NCI-H2107 treated with DMSO at 0.1 percent for 48 hours (cell line): ENCODE data around the gene GATA2.
A peak's percentile ranks its signal among the peaks of the same experiment; 100 is the strongest.

Experiments
- DNase-seq: peaks from one replicate; lab custom pipeline; 2025; ENCODE audit not compliant: unreplicated experiment; lab: John Stamatoyannopoulos, UW

Gene GATA2

DNA sequence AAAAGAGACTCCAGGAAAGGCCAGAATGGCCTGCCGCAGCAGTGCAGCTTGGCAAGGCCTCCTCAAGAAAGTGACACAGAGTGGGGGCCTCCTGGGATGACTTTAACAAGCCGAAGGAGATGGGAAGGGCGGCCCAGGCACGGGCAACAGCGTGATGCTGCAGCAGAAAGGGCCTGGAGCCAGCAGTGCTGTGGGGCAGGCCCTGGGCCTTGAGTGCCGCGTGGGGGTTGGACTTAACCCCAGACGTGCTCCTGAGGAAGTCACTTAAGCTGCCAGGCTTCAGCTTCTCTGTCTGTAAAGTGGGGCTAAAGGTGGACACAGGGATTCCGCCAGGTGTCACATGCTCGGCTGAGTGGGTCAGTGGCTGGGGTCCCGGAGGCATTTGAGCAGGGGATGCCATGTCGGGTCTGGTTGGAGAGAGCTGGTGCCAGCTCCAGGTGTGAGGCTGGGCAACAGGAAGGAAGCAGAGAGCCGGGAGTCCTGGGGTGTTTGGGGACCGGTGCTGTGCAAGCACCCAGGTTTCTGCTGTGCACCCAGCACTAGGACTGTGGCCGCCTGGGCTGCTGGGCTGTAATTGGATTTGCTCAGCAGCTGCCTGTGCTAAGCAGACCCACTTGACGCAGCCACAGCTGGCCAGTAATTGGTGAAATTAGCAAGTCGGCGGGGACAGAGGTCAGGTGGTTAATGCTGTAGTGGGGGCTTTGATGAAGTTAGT is 34.1 kb downstream of the GATA2 start:
- no peak for DNase-seq

DNA sequence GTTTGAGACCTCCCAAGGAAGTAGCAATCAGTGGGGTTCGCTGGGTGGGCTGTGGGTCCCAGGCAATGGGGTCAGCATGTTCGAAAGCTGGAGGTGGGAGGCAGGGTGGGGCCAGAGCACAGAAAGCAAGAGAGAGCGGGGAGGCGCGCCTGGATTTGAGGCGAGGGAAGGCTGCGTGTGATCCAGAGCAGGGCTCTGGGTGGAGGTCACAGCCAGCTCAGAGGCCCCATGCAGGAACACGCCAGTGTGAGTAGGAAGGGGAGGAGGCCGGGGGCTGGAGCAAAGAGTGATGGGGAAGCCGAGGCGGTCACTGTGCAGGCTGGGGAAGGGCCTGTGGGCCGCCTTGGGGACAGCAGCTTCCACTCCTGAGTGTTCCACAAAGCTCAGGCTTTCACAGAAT is 35.1 kb downstream of the GATA2 start:
- DNase-seq: no peak

DNA sequence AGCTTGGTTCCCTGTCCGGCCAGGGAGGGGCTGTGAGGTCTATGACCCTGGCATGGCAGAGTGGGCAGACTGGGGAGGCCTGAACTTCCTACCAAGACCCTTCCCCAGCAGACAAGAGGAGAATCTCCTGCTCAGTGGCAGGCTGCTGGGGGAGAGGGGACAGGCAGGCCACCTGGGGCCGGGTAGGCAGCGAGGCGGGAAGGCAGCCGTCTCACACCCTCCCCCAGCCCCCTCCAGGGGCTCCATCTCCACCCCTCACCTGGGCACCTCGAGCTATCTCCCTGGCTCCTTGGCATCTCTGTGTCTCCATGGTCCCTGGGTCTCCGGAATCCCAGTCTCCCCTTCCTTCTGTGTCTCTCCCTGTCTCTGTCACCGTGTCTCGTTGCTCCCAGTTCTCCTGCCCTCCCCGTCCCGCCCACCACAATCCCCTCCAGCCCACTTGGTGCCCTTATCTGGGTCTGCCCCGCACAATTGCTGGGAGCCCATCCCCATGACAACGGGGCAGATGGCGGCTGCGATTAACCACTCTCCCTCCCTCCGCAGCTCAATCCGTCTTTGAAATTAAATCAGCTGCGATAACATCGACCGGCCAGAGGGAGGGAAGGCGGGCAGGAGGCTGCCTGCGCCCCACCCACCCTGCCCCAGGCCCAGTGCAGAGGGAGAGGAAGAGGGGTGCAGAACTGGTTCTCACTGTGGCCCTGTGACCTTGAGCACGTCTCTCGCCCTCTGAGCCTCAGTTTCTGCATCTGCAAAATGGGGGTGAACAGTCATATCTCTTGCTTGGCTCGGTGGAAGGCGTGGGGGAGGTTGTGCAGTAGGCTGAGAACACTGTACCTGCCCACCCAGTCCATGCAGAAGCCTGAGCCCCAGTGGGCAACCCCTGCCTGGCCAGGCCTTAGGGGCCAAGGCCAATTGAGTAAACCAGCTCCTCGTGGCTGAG is 36.0 kb downstream of the GATA2 start:
- DNase-seq: peak; percentile 4

DNA sequence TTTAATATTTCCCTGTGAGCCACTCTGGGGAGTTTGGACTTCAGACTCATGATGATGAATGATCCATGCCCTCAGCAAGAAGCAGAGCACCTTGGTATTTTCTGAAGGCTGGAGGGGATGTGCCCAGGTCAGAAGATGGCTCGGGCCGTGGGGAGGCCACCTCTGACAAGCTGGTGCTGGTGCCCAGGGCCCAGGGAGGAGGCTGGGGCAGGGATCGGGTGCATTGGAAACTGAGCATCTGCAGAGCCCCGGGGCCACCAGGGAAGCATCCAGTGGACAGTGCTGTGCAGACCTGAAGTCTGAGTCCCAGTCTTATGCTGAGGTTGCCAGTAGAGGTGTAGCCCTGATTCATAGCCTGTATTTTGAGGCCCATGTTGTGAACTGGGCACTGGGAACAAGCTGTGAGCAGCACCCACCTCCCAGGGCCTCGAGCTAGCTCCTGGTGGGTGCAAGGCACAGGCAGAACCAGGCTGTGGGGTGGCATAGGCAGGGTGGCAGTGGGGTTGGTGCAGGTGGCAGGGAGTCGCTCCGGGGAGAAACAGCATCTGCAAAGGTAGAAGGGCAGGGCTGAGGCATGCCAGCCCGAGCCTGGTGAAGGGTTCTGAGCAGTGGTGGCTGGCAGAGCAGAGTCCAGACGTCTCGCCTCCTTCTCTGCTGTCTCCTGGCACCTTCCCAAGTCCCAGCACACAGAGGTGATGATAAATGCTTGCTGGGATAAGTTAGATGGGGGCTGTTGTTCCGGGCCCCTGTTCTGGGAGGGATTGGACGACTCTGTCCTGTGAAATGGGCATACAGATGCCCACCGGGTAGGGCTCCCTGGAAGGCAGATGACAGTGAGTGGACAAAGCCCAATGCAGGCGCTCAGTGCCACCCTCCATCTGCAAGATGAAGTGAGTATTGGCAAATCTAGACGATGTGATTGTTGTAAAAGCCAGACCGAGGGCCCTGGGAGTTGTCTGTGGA is 36.9 kb downstream of the GATA2 start:
- DNase-seq: no peak

DNA sequence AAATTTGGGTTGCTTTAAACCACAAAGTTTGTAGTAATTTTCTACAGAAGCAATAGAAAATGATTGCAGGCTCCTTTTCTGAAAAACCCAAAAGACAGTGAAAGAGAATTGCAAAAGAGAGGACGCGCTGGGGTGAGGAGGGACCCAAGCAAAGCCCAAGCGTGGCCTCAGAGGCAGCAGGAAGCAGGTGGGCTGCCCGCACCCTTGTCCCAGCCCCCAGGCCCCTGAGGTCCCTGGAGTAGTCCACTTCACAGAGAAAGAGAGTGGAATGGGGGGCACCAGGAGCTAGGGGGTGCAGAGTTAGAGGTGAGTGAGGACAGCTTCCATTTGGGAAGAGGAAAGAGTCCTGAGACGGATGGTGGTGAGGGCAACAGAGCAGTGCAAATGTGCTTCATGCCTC is 37.9 kb downstream of the GATA2 start:
- no peak for DNase-seq

DNA sequence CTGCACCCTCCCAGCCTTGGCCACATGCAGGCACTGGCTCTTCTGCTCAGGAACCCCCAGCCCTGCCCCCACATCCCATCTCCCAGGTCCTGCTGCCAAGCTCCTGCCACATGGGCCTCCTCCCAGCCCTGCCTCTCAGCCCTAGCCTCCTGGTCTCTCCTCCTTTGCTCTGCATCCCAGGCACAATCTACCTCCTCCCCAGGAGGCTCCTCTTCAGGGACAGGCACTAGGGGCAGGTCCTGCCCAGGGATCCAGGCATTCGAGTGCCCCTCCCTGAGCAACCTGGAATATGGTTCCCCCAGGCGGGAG is 38.7 kb downstream of the GATA2 start:
- DNase-seq: no peak

DNA sequence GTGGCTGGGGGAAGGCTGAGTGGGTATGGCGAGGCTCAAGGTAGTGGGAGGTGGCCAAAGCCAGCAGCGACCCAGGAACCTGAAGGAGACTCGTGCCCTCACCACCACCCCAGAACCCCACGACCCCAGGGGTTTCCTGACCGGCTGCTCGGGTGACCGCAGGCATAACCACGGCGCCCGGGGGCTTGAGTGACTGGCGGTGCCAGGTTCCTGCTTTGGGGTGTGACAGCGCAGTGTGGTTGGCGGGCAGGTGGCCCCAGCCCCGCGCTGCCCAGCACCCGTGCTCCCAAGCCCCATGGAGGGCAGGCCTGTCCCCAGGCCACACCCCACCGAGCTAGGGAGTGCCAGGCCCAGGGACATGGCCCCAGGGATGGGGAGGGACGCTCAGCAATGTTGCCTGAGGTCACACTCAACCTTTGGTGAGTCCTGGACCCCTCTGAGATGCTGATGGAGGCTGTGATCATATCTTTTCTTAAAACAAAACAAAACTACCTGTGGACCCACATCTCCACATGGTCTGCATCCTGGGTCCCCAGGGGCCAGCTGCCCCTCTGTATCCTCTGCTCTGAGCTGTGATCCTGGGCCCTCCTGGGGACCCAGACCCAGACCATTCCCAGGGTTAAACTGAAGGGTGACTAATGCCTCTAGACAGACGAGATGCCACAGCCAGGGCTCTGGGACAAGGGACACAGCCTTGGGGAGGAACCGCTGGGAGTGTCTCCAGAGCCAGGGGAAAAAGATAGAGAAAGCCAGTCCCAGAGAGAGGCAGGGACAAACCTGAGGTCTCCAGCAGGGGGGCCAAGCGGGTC is 39.3 kb downstream of the GATA2 start:
- DNase-seq: no peak

DNA sequence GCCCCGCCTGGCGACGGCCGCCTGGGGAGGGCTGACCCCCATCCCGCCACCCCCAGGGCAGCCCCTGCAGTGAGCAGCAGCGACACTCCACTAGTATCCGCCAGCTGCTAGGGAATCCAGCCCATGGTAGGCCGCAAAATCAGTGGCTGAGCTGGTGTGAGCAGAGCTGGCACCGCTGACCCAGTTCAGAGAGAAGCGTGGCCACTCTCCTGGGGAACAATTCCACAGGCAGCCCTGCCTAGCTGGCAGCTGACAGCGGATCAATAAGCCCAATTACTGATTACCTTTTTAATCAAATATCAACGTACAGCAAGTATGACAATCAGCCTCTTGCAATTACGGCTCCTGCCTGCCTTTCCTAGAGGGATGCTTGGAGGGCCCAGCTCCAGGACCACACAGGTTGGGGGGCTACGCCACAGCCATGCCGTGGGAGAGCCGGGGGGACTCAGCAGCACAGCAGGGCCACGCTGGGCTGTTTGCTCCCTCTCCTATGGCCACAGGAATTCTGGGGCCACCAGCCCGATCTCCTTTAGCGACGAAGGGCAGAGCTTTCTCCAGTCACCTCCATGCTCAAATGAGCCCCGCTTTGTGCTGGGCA is 40.2 kb downstream of the GATA2 start:
- no peak for DNase-seq

DNA sequence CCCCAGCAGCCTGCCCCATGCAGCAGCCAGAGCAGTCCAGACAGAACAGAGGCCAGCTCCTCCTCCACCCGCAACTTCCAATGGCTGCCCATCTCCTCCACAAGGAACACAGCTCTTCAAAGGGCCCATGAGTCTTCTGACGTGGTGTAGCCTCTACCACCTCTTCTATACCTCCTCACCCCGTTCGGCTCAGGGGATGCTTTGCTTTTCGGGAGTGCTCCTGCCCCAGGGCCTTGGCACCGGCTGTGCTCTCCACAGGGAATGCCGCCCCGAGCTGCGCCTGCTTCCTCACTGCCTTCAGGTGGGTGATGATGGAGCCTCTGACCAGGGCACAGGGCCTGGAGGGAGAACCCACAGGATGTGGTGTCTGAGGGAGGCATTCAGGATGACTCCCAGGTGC is 40.9 kb downstream of the GATA2 start:
- DNase-seq: no peak

DNA sequence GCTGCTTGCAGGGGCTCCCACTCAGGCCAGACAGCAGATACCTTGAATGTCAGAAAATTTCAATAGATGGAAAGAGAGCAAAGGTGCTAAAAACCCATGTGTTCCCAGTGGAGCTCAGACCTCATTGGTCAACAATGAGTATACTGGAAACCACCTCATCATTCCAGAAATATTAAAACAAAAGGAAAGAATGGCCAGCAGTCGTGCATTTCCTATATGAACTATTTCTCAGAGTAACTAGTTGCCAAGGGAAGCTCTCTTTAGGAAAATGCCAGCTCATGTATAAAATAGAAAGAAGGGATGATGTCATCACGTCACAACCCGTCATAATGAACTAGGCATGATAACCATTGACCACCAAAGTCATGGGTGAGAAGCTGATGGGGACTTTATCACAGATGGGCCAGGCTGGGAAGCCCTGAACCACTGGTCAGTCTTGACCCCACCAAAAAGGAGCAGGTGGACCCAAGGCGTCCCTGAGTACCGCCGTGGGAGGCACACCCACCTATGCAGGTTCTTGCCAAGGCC is 43.8 kb downstream of the GATA2 start:
- DNase-seq: no peak

DNA sequence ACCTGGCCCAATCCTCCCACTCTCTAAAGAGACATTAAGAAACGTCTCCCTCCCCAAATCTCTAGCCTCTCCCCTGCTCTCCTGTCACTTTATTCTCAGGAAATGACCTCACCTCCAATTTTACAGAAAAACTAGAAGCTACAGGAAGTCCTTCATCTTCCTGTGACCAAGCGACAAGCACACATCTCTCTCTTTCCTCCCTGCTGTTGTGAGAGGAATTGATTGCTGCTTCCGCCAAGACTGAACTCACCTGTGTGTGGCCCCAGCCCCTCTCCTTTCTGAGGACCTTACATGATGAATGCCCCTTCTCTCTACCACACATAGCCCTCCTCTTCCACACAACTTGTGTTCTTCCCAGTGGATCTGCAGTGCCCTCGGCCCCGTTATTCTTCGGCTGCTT is 44.5 kb downstream of the GATA2 start:
- no peak for DNase-seq

DNA sequence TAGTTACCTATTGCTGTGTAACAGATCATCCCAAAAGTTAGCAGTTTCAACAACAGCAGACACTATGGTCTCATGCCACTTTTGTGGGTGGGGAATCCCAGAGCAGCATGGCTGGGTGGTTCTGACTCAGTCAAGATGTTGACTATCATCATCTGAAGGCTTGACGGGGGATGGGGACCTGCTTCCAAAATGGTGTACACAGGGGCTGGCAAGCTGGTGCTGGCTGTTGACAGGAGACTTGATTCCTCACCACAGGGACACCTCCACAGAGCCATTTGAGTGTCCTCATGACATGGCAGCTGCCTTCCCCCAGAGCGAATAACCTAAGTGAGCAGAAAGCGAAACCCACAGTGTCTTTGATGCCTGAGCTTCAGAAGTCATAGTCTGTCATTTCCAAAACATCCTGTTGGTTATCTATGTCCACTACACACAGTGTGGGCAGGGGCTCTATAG is 45.4 kb downstream of the GATA2 start:
- DNase-seq: no peak

DNA sequence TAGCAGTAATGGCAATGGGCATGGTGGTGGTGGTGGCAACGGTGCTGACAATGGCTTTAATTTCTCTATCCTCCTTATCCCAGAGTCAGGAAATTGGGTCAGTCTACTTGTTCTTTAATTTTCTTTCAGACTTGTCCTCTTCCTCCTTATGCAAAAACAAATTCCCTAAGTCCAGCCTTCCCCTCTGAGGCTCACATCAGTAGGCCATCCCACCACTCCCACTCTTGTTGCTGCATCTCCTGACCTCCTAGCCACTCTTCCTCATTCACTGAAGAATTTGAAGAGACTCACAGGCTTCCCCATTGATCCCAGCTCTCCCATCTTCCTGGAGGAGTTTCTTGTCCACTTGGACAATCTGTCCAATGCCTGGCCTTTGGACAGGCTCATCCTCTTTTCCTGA is 46.2 kb downstream of the GATA2 start:
- no peak for DNase-seq

DNA sequence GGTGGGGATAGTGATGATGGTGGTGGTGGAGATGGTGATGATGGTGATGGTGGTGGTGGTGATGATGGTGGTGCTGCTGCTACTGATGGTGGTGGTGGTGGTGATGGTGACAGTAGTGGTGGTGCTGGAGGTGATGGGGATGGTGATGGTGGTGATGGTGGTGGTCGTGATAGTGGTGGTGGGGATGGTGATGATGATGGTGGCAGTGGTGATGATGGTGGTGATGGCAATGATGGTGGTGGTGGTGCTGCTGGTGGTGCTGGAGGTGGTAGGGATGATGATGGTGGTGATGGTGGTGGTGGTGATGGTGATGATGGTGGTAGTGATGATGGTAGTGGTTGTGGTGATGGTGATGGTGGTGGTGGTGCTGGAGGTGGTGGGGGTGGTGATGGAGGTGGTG is 47.6 kb downstream of the GATA2 start:
- no peak for DNase-seq

DNA sequence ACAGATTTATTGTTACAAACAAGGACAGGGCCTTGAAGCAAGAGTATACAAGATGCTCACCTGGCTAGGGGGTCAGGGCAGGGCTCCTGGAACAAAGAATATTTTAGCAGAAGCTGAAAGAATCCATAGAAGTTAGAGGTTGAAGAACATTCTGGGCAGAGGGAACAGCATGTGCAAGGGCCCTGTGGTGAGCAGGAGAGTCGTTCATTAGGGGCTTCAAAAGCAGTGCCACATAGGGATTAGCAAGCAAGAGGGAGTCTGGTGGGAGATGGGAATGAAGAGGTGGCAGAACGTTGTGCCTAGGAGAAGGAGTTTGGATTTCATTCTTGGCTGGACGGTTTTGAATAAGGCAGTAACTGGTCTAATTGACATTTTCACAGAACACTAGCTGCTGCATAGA is 49.2 kb downstream of the GATA2 start:
- DNase-seq: no peak

DNA sequence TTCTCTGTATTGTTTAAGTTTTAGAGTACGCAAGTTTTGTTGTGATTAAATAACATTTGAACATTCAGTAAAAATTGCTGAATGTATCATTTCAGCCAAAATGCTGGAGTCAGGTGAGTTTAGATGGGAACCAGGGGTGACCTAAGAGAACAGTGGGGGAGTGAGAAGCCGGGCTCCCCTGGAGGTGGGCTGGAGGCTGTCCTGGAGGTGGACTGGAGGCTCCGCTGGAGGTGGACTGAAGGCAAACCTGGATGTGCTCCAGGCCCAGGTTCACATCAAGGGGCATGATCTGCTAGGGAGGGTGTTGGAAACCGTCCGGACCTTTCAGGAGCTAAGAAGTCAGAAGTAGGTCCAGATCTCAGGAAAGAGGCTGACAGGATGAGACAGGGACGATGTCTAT is 50.1 kb downstream of the GATA2 start:
- DNase-seq: no peak

DNA sequence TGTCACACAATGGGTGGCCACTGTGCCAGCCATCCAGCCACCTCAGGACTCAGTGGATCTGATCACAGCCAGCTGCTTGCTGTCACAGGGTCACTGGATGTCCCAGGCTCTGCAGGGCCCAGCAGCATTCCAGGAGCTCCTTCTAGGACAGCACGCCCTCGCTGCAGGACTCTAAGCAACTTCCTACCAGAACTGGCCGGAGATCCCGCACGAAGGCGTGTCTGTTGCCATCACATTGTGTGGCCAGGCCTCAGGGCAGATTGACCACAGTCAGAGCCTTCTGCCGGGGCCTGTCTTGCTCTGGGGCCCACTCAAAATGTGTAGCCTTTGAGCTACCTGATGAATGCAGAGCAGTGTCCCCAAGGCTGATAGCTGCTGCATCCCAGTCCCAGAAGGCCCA is 50.9 kb downstream of the GATA2 start:
- DNase-seq: no peak

DNA sequence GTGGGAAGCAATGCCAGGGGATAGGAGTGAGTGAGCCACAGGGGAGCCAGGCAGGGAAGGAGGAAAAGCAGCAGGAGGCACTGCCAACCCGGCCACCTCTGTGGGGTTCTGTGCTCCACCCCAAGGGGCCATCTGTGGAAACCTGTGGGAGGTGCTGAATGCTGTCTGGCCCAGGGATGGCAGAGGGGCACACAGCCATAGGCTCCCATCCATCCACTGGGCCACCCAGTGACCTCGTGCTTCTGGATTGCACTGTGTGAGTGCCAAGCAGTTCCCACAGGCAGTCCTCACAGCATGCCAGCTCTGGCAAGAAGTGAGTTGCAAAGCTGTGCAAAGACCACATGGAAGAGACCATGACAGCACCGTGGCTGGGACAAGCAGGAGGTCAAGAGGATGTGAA is 53.8 kb downstream of the GATA2 start:
- no peak for DNase-seq

DNA sequence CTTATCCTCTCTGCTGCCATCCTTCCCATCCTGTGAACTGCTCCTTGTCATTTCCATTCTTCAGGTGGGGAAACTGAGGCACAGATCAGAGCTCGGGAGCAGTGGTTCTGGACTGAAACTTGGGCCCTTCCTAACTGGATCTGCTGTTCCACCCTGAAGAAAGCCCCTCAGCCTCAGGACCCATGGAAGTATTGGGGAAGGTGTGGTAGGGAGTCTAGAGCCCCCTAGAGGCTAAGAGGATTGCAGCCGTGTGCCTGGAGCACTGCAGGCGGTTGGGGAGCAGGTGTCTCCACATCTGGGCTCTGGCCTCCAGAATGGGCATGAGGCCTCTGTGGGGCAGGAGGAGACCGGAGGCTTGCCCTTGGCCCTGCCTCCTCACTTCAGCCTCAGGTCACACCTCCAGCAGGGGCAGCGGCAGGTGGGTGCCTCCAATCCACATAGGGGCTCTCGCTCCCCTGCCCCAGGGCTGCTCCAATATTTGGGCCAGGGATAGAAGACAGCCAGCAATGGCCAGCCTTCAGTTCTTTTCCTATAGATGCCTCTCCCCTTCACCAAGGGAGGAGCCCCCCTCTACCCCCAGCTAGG is 54.4 kb downstream of the GATA2 start:
- no peak for DNase-seq

DNA sequence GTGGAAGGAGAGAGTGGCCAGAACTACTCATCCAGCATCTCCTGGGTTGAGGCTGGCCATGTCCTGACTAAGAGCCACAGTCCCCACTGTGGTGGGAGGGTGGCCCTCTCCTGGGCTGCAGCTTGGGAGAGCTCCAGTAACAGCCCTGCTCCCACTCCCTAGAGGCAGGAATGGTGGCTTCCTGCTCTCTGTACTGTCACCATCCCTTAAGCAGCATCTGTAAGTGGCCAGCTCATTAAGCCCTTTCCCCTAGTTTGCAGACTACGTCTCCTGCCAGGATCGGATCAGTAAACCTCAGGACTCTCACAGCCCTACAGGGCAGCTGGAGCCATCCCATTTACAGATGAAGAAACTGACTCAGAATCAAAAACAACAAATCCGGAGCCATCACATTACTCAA is 56.8 kb downstream of the GATA2 start:
- DNase-seq: no peak
